GM21390 (cell line): Measurements from ENCODE around the gene SLC9A5.

Experiments used
- ATAC-seq: cut with Tn5 transposase; IDR thresholded peaks from one replicate; pipeline ENCODE4 v1.9.1; 2021; ENCODE audit not compliant: unreplicated experiment

Gene SLC9A5

GRCh38 chr16:67255553-67256221 lies 6.9 kb downstream of the SLC9A5 start:
- ATAC-seq = no peak

DNA sequence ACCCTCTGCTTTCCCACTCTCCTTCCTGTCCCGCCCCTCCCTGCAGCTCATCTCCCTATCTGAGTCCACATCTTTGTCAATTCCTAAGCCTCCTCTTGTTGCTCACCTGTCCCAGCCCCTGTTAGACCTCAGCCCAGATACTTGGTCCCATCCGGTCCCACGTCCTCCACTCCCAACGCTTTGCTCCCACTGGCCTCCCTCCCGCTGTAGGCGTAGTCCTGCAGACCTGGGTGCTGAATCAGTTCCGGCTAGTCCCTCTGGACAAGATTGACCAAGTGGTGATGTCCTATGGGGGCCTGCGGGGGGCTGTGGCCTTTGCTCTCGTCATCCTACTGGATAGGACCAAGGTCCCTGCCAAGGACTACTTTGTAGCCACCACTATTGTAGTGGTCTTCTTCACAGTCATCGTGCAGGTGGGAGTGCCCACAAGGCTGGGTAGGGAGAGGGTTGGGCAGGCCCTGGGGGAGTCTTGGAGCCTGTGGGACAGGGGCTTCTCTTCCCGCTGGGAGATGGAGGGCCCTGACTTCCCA lies 8.0 kb downstream of the SLC9A5 start:
- no peak for ATAC-seq

- ATAC-seq = no peak
Observed at GRCh38 chr16:67257486-67258160, 8.8 kb downstream of the SLC9A5 start.

DNA sequence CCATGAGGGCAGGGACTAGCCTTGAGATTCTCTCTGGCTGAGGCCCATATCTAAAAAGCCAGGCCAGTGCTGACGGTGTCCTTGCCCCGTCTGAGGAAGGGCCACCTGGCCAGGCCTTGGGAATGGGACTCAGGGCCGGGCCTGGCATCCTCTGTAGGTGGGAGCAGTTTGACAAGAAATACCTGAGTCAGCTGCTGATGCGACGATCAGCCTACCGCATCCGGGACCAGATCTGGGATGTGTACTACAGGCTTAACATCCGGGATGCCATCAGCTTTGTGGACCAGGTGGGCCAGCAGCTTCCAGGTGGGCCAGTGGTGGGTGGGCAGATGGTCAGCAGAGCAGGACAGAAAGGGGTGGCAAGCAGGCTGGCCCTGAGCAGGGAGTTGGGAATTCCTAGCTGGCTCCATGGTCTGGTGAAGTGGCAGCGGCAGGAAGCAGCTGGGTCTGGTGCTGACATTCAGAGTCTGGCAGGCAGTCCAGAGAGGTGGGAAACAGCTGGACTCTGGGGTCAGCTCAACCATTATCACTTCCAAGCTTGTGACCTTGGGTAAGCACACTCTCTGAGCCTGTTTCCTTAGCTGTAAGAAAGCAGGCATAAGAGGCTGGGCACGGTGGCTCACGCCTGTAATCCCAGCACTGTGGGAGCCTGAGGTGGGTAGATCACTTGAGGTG lies 9.5 kb downstream of the SLC9A5 start:
- no peak for ATAC-seq

GRCh38 chr16:67259705-67260104 lies 10.9 kb downstream of the SLC9A5 start:
- no peak for ATAC-seq

DNA sequence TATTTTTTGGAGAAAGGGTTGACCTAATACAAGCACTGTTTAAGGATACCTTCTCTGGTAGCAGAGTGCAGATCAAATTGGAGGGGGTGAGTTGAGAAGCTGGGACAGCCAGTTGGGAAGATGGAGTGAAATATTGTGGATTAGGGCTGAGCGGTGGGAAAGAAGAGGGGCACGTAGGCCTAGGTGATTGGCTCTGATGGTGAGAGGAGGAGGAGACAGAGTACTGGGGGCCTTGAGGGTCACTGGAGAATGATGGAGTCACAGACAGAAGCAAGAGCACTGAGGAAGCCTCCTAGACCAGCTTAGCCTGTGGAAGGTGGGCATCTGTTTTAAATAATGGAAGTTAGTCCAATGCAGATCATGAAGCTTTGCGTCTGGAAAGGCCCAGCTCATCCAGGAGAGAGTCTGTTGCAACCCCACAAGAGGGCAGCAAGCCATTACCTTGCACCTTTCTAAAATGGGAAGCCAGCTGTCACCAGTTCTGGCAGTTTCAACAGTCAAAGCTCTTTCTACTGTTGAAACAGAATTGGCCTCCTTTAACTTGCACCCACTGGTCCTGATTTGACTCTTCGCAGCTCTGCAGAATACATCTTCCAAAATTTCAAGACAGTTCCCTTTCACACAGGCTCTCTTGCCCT lies 11.8 kb downstream of the SLC9A5 start:
- ATAC-seq = no peak

GRCh38 chr16:67263201-67263600 lies 14.4 kb downstream of the SLC9A5 start:
- ATAC-seq = no peak

- no peak for ATAC-seq
Observed at GRCh38 chr16:67264277-67264676, 15.5 kb downstream of the SLC9A5 start.

DNA sequence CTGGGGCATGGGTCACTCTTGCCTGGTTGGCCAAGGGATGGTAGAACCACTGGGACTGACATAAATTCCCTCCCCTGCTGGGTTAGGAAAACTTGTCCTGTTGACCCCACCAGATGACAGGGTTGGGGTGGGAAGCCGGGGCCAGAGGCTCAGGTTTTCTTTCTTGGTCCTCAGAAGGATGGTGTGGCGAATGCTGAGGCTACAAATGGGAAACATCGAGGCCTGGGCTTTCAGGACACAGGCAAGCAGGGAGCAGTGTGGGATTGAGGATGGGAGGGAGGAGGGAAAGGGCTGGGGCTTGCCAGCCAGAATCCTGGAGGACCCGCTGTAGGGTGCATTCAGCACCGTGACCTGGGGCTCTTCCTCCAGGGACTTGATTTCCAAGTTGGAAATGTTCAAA lies 16.1 kb downstream of the SLC9A5 start:
- no peak for ATAC-seq

DNA sequence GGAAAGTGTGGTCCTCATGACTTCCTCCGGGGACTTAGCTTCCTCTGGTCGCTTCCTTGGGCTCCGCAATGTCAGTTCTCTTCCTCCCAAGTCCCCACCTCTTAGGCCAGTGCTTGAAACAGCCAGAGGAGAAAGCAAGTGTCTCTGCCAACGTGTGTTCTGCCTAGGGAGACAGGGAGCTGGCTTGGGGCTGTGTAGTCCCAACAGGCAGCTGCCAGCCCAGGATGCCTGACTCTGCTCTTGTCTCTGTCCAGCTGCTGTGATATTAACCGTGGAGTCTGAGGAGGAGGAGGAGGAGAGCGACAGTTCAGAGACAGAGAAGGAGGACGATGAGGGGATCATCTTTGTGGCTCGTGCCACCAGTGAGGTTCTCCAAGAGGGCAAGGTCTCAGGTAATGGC lies 17.1 kb downstream of the SLC9A5 start:
- ATAC-seq = no peak

- no peak for ATAC-seq
Observed at GRCh38 chr16:67268136-67268579, 19.4 kb downstream of the SLC9A5 start.

- ATAC-seq = no peak
Observed at GRCh38 chr16:67269766-67270165, 21.0 kb downstream of the SLC9A5 start.

DNA sequence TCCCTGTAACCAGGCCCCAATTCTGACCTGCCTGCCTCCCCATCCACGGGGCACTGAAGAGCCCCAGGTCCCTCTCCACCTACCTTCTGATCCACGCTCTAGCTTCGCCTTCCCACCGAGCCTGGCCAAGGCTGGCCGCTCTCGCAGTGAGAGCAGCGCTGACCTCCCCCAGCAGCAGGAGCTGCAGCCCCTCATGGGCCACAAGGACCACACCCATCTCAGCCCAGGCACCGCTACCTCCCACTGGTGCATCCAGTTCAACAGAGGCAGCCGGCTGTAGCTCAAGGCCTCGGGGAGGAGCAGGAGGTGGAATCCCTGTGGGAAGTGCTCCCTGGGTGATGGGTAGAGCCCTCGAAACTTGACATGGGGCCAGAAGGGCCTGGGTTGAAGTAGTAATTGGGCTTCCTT lies 22.2 kb downstream of the SLC9A5 start:
- ATAC-seq = no peak

- no peak for ATAC-seq
Observed at GRCh38 chr16:67271446-67271845, 22.7 kb downstream of the SLC9A5 start.

- ATAC-seq = no peak
Observed at GRCh38 chr16:67275321-67275720, 26.5 kb downstream of the SLC9A5 start.

DNA sequence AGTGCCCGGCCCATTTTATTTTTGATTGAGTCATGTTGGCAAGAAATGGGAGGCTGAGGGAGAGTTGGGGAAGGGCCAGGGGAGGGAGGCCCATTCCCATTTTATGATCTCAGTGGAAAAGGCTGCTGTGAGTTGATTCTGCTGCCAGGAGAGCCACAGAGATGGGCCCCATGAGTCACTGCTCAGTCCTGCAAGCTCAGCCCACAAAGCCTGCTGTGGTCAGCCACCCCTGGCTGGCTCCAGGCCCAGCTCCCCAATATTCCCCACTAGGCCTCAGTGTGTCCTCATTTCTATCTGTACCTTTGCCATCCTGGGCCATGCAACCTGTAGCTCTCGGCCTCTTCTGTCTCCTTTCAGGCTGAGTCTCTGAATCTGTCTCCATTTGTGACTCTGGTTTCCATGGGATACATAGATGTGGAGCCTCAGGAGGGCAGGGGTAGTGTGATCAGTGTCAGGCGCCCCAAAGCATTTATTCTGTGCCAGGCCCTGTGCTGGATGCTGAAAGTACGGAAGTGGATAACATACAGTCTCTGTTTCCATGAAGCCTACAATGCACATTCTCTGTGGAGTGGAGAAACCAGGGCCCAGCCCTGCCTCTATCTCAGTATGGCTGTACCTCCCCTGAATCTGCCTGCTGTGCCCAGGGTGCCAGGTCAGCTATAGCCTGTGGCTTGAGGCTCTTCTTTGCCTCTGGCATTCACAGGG lies 28.7 kb downstream of the SLC9A5 start:
- ATAC-seq = no peak

- ATAC-seq = no peak
Observed at GRCh38 chr16:67277999-67278772, 29.4 kb downstream of the SLC9A5 start.

- ATAC-seq = peak; percentile 38
Observed at GRCh38 chr16:67278773-67279295, 30.1 kb downstream of the SLC9A5 start.

- ATAC-seq = peak; percentile 90
Observed at GRCh38 chr16:67279296-67280089, 30.7 kb downstream of the SLC9A5 start, which contains the start of gene PLEKHG4. PLEKHG4 (plus strand) TSS chr16:67279532; CDS start chr16:67280045, 513 bp downstream.
